GM12872 (cell line): ENCODE measurements around the gene WBP1.
A peak's percentile ranks its signal among the peaks of the same experiment; 100 is the strongest.

Experiments
- CTCF ChIP-seq: IDR thresholded peaks from 3 replicates; pipeline ENCODE4 v1.5.1; 2011; ENCODE audit warnings: low read depth, mild to moderate bottlenecking, low read length, moderate library complexity; ENCODE audit not compliant: insufficient read depth

Gene WBP1

GRCh38 chr2:74454654-74455511, 3.4 kb upstream of the WBP1 start, which contains the start of gene INO80B:
Gene INO80B, plus strand, starts transcription at chr2:74455087. Its CDS starts 30 bp downstream, at chr2:74455117.
- no peak for TF ChIP-seq CTCF

GRCh38 chr2:74457129-74457548, 1.1 kb upstream of the WBP1 start:
- TF ChIP-seq CTCF: no peak

GRCh38 chr2:74457549-74458131, 598 bp upstream of the WBP1 start:
- no peak for TF ChIP-seq CTCF

GRCh38 chr2:74458938-74459363, 713 bp downstream of the WBP1 start:
- no peak for TF ChIP-seq CTCF

GRCh38 chr2:74461187-74462053, 3.2 kb downstream of the WBP1 start:
- peak; percentile 43 for TF ChIP-seq CTCF

- no peak for TF ChIP-seq CTCF
These were observed 4.0 kb downstream of the WBP1 start for GRCh38 chr2:74462054-74462785.

GRCh38 chr2:74462786-74463105, 4.5 kb downstream of the WBP1 start:
- TF ChIP-seq CTCF: no peak
